ENCODE measurements around the gene TPRA1. TPM values are rescaled to one million over a fixed set of nuclear protein-coding genes. Genes with fewer than 3 reads are reported as not detected.

TPRA1 gene
- total RNA-seq, 1 experiment from 2014 or later, result 20.0 TPM

DNA sequence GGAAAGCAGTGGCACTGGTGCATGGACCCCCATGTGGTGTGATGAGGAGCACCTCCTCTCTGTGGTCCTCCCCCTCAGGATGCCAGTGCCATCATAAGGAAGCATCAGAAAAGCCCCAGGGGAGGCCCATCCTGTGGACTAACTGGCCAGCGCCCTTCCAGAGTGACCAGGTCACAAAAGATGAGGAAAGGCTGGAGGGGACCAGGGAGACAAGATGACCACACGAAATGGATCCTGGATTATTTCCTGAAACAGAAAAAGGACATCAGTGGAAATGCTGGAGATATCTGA is 56.4 kb downstream of the TPRA1 start:
- Mint-ChIP-seq H3K27me3 (ENCODE audit: low read depth) (peaks cover 7% of the 10 kb centered on the region), H3K9me3 (peaks cover 0 to 5% of the 10 kb centered on the region in 2 experiments; a peak in 1 of 5 replicates), H3K36me3 (ENCODE audit: insufficient read depth in 1 of 3, low read depth in 3 of 3) (peaks cover 0 to 5% (median 2%) of the 10 kb centered on the region in 3 experiments; a peak in 1 of 7 replicates), H3K27ac (no peak overlapping the region), H3K4me3 (no peak overlapping the region), H3K4me1 (peaks cover 11 to 22% of the 10 kb centered on the region in 2 experiments)
- no peaks in the 10 kb centered on the region for H3K79me1 ChIP-seq (ENCODE audit: insufficient read depth, low read depth, low read length, poor library complexity, severe bottlenecking)
- no peak overlapping the region for H3K4me2 ChIP-seq (ENCODE audit: insufficient read depth, insufficient read length, low read length)
- H2AFZ ChIP-seq (ENCODE audit: low read length), result no peak overlapping the region
- H3K23ac ChIP-seq (ENCODE audit: insufficient read length, low read depth, low read length), result no peak overlapping the region
- WGBS (ENCODE audit: extremely low coverage, insufficient read length, low lambda C conversion rate), result no CpG with 5 or more reads among the region's 2 CpGs
- H3K4ac ChIP-seq (ENCODE audit: low read depth, low read length), result no peak overlapping the region
- no peaks in the 10 kb centered on the region for H3K79me2 ChIP-seq (ENCODE audit: insufficient read depth, low read length)
- H3K23me2 ChIP-seq (ENCODE audit: insufficient read length, low read depth, low read length, poor library complexity, severe bottlenecking), result no peaks in the 10 kb centered on the region
- H3K9me3 ChIP-seq (ENCODE audit: control insufficient read depth, low read depth, low read length), result no peaks in the 10 kb centered on the region
- H2BK12ac ChIP-seq (ENCODE audit: insufficient read length, low read depth, low read length), result no peak overlapping the region
- H3K27ac ChIP-seq (ENCODE audit: insufficient read length, low read depth, low read length), result no peak overlapping the region
- no peak overlapping the region for H3T11ph ChIP-seq (ENCODE audit: low read length)
- no peak overlapping the region for H4K91ac ChIP-seq (ENCODE audit: insufficient read length, low read depth, low read length)
- no peak overlapping the region for H3K18ac ChIP-seq (ENCODE audit: insufficient read length, low read depth, low read length)
- H4K8ac ChIP-seq (replicated peaks; ENCODE audit: insufficient read length, low read depth, low read length), result no peak overlapping the region
- no peak overlapping the region for H2BK5ac ChIP-seq (ENCODE audit: insufficient read length, low read length)
- TF ChIP-seq, protein P1, sequence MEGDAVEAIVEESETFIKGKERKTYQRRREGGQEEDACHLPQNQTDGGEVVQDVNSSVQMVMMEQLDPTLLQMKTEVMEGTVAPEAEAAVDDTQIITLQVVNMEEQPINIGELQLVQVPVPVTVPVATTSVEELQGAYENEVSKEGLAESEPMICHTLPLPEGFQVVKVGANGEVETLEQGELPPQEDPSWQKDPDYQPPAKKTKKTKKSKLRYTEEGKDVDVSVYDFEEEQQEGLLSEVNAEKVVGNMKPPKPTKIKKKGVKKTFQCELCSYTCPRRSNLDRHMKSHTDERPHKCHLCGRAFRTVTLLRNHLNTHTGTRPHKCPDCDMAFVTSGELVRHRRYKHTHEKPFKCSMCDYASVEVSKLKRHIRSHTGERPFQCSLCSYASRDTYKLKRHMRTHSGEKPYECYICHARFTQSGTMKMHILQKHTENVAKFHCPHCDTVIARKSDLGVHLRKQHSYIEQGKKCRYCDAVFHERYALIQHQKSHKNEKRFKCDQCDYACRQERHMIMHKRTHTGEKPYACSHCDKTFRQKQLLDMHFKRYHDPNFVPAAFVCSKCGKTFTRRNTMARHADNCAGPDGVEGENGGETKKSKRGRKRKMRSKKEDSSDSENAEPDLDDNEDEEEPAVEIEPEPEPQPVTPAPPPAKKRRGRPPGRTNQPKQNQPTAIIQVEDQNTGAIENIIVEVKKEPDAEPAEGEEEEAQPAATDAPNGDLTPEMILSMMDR (conservative IDR thresholded peaks at IDR 0.05), result no peak
- H2BK15ac ChIP-seq (ENCODE audit: low read depth, low read length), result no peak overlapping the region
- H3K4me1 ChIP-seq (ENCODE audit: insufficient read depth, low read length), result no peaks in the 10 kb centered on the region; the same call in 1 of the 2 replicates
- H3K14ac ChIP-seq (ENCODE audit: insufficient read depth, low read length), result no peak overlapping the region; the same call in 1 of the 2 replicates
- H3K9ac ChIP-seq (ENCODE audit: extremely low read depth, insufficient read length, low read length), result no peak overlapping the region
- H4K5ac ChIP-seq (ENCODE audit: insufficient read length, low read depth, low read length), result no peak overlapping the region
- H2AK5ac ChIP-seq (ENCODE audit: insufficient read length, low read length), result no peak overlapping the region
- no peak overlapping the region for H2BK120ac ChIP-seq (ENCODE audit: low read depth, low read length, poor library complexity, severe bottlenecking)
- no peaks in the 10 kb centered on the region for H4K20me1 ChIP-seq (ENCODE audit: control insufficient read depth, insufficient read depth, insufficient read length)
- H2BK20ac ChIP-seq (ENCODE audit: low read depth, low read length, poor library complexity, severe bottlenecking), result no peak overlapping the region
- no peaks in the 10 kb centered on the region for H3K27me3 ChIP-seq (ENCODE audit: insufficient read depth, low read length)
- no peak for DNase-seq
- no peak overlapping the region for H3K56ac ChIP-seq (ENCODE audit: insufficient read length, low read depth, low read length)

Data from H9 (cell line).